ENCODE data around the gene OTP. TPM values are rescaled to one million over a fixed set of nuclear protein-coding genes. Genes with fewer than 3 reads are reported as not detected.

OTP gene
- total RNA-seq, 1 experiment from 2014 or later, result not detected

GRCh38 chr5:77635067-77635916 lies 3.2 kb downstream of the OTP start:
- Histone ChIP-seq H3K4me1 (ENCODE audit: insufficient read depth, low read length) (no peaks in the 10 kb centered on the region), H3K4me2 (ENCODE audit: low read length) (no peak overlapping the region), H2AFZ (ENCODE audit: low read length) (no peak overlapping the region), H3K79me2 (ENCODE audit: low read length) (no peaks in the 10 kb centered on the region), H3K27ac (ENCODE audit: low read length) (no peak overlapping the region), H3K36me3 (ENCODE audit: low read depth, low read length) (no peaks in the 10 kb centered on the region), H3F3A (ENCODE audit: low read length, unreplicated experiment) (no peaks in the 10 kb centered on the region), H3K4me3 (ENCODE audit: low read length) (no peak overlapping the region), H3K27me3 (ENCODE audit: low read length) (peaks cover 43% of the 10 kb centered on the region), H3K9me3 (ENCODE audit: low read length) (no peaks in the 10 kb centered on the region), H4K20me1 (ENCODE audit: low read length) (no peaks in the 10 kb centered on the region), H3K9me2 (replicated peaks; ENCODE audit: low read length) (no peaks in the 10 kb centered on the region), H3K9ac (ENCODE audit: low read length) (no peak overlapping the region)
- DNase-seq (peak; percentile 44), ATAC-seq (no peak)
- intact Hi-C loops (cut with micrococcal nuclease), result no loop called here
- BruUV-seq (replicated peaks), result no TSS peak
- ChIA-PET CTCF (no interaction called here), POLR2A (ENCODE audit: unreplicated experiment) (no interaction called here)
- TF ChIP-seq EZH2 (IDR thresholded peaks at IDR 0.05; ENCODE audit: low read length, unreplicated experiment) (no peak), EZH2phosphoT487 (IDR thresholded peaks at IDR 0.05; ENCODE audit: borderline replicate concordance, low read length) (no peak)
- TF ChIP-seq, protein P1, sequence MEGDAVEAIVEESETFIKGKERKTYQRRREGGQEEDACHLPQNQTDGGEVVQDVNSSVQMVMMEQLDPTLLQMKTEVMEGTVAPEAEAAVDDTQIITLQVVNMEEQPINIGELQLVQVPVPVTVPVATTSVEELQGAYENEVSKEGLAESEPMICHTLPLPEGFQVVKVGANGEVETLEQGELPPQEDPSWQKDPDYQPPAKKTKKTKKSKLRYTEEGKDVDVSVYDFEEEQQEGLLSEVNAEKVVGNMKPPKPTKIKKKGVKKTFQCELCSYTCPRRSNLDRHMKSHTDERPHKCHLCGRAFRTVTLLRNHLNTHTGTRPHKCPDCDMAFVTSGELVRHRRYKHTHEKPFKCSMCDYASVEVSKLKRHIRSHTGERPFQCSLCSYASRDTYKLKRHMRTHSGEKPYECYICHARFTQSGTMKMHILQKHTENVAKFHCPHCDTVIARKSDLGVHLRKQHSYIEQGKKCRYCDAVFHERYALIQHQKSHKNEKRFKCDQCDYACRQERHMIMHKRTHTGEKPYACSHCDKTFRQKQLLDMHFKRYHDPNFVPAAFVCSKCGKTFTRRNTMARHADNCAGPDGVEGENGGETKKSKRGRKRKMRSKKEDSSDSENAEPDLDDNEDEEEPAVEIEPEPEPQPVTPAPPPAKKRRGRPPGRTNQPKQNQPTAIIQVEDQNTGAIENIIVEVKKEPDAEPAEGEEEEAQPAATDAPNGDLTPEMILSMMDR (conservative IDR thresholded peaks at IDR 0.05; ENCODE audit: low read depth, low read length), result no peak

GRCh38 chr5:77633709-77634108 lies 4.8 kb downstream of the OTP start:
- Histone ChIP-seq H3K4me3 (ENCODE audit: low read length) (no peak overlapping the region), H3K27me3 (ENCODE audit: low read length) (peaks cover 43% of the 10 kb centered on the region), H3K9me3 (ENCODE audit: low read length) (no peaks in the 10 kb centered on the region), H3F3A (ENCODE audit: low read length, unreplicated experiment) (no peaks in the 10 kb centered on the region), H3K27ac (ENCODE audit: low read length) (no peak overlapping the region), H3K4me2 (ENCODE audit: low read length) (no peak overlapping the region), H3K9me2 (replicated peaks; ENCODE audit: low read length) (no peaks in the 10 kb centered on the region), H3K36me3 (ENCODE audit: low read depth, low read length) (no peaks in the 10 kb centered on the region), H4K20me1 (ENCODE audit: low read length) (no peaks in the 10 kb centered on the region), H3K79me2 (ENCODE audit: low read length) (no peaks in the 10 kb centered on the region), H3K4me1 (ENCODE audit: insufficient read depth, low read length) (no peaks in the 10 kb centered on the region), H3K9ac (ENCODE audit: low read length) (no peak overlapping the region), H2AFZ (ENCODE audit: low read length) (no peak overlapping the region)
- no peak for DNase-seq
- CTCF ChIA-PET, result no interaction called here
- BruUV-seq (replicated peaks), result no TSS peak
- intact Hi-C loops (cut with micrococcal nuclease), result no loop called here
- no peak for ATAC-seq
- POLR2A ChIA-PET (ENCODE audit: unreplicated experiment), result no interaction called here
- TF ChIP-seq, protein P1 (conservative IDR thresholded peaks at IDR 0.05; ENCODE audit: low read depth, low read length), result no peak
- no peak for TF ChIP-seq EZH2 (IDR thresholded peaks at IDR 0.05; ENCODE audit: low read length, unreplicated experiment)
- no peak for TF ChIP-seq EZH2phosphoT487 (IDR thresholded peaks at IDR 0.05; ENCODE audit: borderline replicate concordance, low read length)

DNA sequence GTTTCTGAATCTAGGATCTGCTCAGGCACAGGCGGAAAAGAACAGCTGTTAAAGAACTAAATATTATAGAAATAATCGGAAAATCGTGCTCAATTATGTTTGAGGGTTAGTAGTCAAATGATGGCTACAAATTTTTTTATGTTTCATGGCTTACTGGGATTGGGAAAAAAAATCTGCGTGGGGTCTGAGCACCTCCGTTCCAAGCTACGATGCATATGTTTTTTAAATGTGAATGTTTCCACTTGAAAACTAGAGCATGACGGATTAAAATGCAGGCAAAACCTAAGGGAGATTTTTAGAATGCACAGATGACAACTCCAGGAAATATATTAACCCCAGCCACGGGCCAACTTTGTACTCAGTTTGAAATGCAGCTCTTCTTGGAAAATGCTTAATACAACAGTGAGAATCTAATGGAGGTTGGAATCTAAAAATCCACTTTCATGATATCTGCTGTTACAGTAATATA lies 5.3 kb downstream of the OTP start:
- CTCF ChIA-PET, result no interaction called here
- no TSS peak for BruUV-seq (replicated peaks)
- no peaks in the 10 kb centered on the region for H3K4me1 ChIP-seq (ENCODE audit: insufficient read depth, low read length)
- intact Hi-C loops (cut with micrococcal nuclease), result no loop called here
- no peaks in the 10 kb centered on the region for H4K20me1 ChIP-seq (ENCODE audit: low read length)
- H3K9ac ChIP-seq (ENCODE audit: low read length), result no peak overlapping the region
- no peak overlapping the region for H3K4me2 ChIP-seq (ENCODE audit: low read length)
- H3K4me3 ChIP-seq (ENCODE audit: low read length), result no peak overlapping the region
- no peak for ATAC-seq
- no peaks in the 10 kb centered on the region for H3F3A ChIP-seq (ENCODE audit: low read length, unreplicated experiment)
- H3K27ac ChIP-seq (ENCODE audit: low read length), result no peak overlapping the region
- H3K9me2 ChIP-seq (replicated peaks; ENCODE audit: low read length), result no peaks in the 10 kb centered on the region
- H3K36me3 ChIP-seq (ENCODE audit: low read depth, low read length), result no peaks in the 10 kb centered on the region
- peaks cover 40% of the 10 kb centered on the region for H3K27me3 ChIP-seq (ENCODE audit: low read length)
- no peaks in the 10 kb centered on the region for H3K9me3 ChIP-seq (ENCODE audit: low read length)
- DNase-seq, result no peak
- POLR2A ChIA-PET (ENCODE audit: unreplicated experiment), result no interaction called here
- H3K79me2 ChIP-seq (ENCODE audit: low read length), result no peaks in the 10 kb centered on the region
- TF ChIP-seq EZH2 (IDR thresholded peaks at IDR 0.05; ENCODE audit: low read length, unreplicated experiment) (no peak), EZH2phosphoT487 (IDR thresholded peaks at IDR 0.05; ENCODE audit: borderline replicate concordance, low read length) (no peak)
- TF ChIP-seq, protein P1 (conservative IDR thresholded peaks at IDR 0.05; ENCODE audit: low read depth, low read length), result no peak
- H2AFZ ChIP-seq (ENCODE audit: low read length), result no peak overlapping the region

Measured in PC-3 (cell line).